Activated CD8-positive, alpha-beta T cell treated with anti-CD3 and anti-CD28 coated beads for 36 hours (primary cell): ENCODE measurements around the gene ANKRD34C. TPM values are rescaled to one million over a fixed set of nuclear protein-coding genes. Genes with fewer than 3 reads are reported as not detected.

Experiments used
- ATAC-seq: fragments of 200-7000 bp; cut with Tn5 transposase; one replicate; pipeline ENCODE4 v1.10.0; 2021; ENCODE audit warnings: mild to moderate bottlenecking, moderate library complexity
- CTCF ChIA-PET: fragments of 350-600 bp; sonication (Branson Sonifier 250); formaldehyde crosslinking; loops from one replicate; lab custom pipeline; 2021; ENCODE audit warnings: antibody characterized with exemption; lab: Charles Lee
- POLR2A ChIA-PET: fragments of 350-600 bp; sonication (Branson Sonifier 250); formaldehyde crosslinking; loops from one replicate; lab custom pipeline; 2021; ENCODE audit warnings: antibody characterized with exemption; lab: Charles Lee
- DNase-seq: peaks from one replicate; pipeline ENCODE4 v3.0.0-alpha.2; 2020
- H3K27ac Mint-ChIP-seq: one replicate; pipeline ENCODE4 v1.8.0; 2021; ENCODE audit warnings: mild to moderate bottlenecking, mixed read lengths
- H3K27me3 Mint-ChIP-seq: one replicate; pipeline ENCODE4 v1.8.0; 2021; ENCODE audit warnings: mixed read lengths
- H3K36me3 Mint-ChIP-seq: one replicate; pipeline ENCODE4 v1.8.0; 2021; ENCODE audit warnings: low read depth, mixed read lengths
- H3K4me1 Mint-ChIP-seq: one replicate; pipeline ENCODE4 v1.8.0; 2021; ENCODE audit warnings: low read depth, mixed read lengths
- H3K4me3 Mint-ChIP-seq: one replicate; pipeline ENCODE4 v1.8.0; 2021; ENCODE audit warnings: mild to moderate bottlenecking, moderate library complexity, mixed read lengths
- H3K9me3 Mint-ChIP-seq: one replicate; pipeline ENCODE4 v1.8.0; 2021; ENCODE audit warnings: mixed read lengths
- intact Hi-C: fragments of 100-400 bp; cut with micrococcal nuclease; formaldehyde crosslinking; loops from one replicate; pipeline ENCODE4 v1.10.0; 2022
- total RNA-seq, 2 experiments: library from RNA; stranded (reverse); gene quantifications; one replicate each; pipeline ENCODE4 v1.2.3, GENCODE V29; 2021
- TF ChIP-seq, protein P1 (sequence below): fragments of 200-600 bp; IDR thresholded peaks from one replicate; pipeline ENCODE4 v1.8.0; 2022; ENCODE audit warnings: antibody characterized with exemption, mild to moderate bottlenecking

ANKRD34C gene
- total RNA-seq, 2 experiments from 2014 or later = not detected

DNA sequence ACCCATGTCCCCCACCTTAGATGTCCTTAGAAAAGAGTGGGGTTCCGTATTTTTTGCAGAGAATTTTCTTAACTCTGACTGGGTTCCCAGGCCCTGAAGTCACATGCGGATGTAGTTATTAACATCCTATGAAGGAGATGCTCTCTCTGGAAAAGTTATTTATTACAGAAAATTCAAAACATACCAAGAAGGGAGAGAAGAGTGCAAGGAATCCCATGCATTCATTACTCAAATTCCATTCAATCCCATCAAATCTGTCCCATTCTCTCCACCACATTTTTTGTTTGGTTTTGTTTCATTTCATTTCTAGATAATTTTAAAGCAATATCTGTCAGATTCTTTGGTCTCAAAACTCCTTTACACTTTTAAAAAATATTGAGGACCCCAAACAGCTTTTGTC lies 34.3 kb upstream of the ANKRD34C start:
- TF ChIP-seq, protein P1, sequence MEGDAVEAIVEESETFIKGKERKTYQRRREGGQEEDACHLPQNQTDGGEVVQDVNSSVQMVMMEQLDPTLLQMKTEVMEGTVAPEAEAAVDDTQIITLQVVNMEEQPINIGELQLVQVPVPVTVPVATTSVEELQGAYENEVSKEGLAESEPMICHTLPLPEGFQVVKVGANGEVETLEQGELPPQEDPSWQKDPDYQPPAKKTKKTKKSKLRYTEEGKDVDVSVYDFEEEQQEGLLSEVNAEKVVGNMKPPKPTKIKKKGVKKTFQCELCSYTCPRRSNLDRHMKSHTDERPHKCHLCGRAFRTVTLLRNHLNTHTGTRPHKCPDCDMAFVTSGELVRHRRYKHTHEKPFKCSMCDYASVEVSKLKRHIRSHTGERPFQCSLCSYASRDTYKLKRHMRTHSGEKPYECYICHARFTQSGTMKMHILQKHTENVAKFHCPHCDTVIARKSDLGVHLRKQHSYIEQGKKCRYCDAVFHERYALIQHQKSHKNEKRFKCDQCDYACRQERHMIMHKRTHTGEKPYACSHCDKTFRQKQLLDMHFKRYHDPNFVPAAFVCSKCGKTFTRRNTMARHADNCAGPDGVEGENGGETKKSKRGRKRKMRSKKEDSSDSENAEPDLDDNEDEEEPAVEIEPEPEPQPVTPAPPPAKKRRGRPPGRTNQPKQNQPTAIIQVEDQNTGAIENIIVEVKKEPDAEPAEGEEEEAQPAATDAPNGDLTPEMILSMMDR = no peak
- H3K36me3 Mint-ChIP-seq = no peaks in the 10 kb centered on the region
- no peaks in the 10 kb centered on the region for H3K9me3 Mint-ChIP-seq
- ATAC-seq (no peak), DNase-seq (no peak)
- H3K27me3 Mint-ChIP-seq = peaks cover 8% of the 10 kb centered on the region
- no peaks in the 10 kb centered on the region for H3K4me1 Mint-ChIP-seq
- CTCF ChIA-PET = no interaction called here
- no peak overlapping the region for H3K4me3 Mint-ChIP-seq
- H3K27ac Mint-ChIP-seq = no peak overlapping the region
- intact Hi-C loops = no loop called here
- POLR2A ChIA-PET = no interaction called here

DNA sequence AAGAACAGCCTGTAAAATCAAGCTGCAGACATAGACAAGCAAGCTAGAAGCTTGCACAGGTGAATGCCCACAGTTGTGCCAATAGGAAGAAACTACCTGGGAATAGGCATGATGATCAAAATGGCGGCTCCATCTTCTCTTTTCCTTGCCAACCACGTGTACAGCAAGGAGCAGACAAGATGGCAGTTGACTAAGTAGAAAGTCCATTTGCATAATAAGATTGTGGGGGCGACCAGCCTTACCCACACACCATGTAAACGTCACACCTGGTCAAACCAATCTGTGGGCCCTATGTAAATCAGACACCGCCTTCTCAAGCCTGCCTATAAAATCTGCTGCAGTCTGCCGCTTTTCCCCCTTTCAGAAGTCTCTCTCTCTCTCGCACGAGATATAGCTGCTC lies 25.1 kb upstream of the ANKRD34C start:
- ATAC-seq = no peak

DNA sequence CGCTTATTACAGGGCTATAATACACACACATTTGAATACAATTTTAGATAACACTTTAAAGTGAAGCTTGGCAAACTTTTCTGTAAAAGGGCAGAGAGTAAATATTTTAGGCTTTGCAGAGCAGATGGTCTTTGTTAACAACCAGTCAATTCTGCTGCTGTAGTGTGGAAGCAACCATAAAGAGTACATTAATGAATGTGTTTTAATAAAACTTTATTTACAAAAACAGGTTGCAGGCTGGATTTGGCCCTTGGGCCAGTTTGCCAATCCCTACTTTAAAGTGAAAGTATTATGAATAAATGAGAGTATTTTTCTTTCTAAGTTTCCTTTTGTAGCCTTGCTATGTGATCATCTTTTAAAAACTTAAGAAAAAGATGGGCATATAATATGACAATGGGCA lies 20.7 kb upstream of the ANKRD34C start:
- ChIA-PET CTCF (no interaction called here), POLR2A (no interaction called here)
- intact Hi-C loops = no loop called here
- no peaks in the 10 kb centered on the region for H3K36me3 Mint-ChIP-seq
- H3K27ac Mint-ChIP-seq = no peak overlapping the region
- H3K4me3 Mint-ChIP-seq = no peak overlapping the region
- no peaks in the 10 kb centered on the region for H3K9me3 Mint-ChIP-seq
- peaks cover 24% of the 10 kb centered on the region for H3K27me3 Mint-ChIP-seq
- ATAC-seq = no peak
- no peak for DNase-seq
- TF ChIP-seq, protein P1 = no peak
- H3K4me1 Mint-ChIP-seq = no peaks in the 10 kb centered on the region

More for the DNA sequence above, 25.1 kb upstream of the ANKRD34C start:
- no peak for DNase-seq
- H3K36me3 Mint-ChIP-seq = no peaks in the 10 kb centered on the region
- no peaks in the 10 kb centered on the region for H3K4me1 Mint-ChIP-seq
- intact Hi-C loops = no loop called here
- no peak overlapping the region for H3K27ac Mint-ChIP-seq
- TF ChIP-seq, protein P1 = no peak
- H3K4me3 Mint-ChIP-seq = no peak overlapping the region
- H3K27me3 Mint-ChIP-seq = peaks cover 28% of the 10 kb centered on the region
- POLR2A ChIA-PET = no interaction called here
- peaks cover 2% of the 10 kb centered on the region for H3K9me3 Mint-ChIP-seq
- CTCF ChIA-PET = no interaction called here

DNA sequence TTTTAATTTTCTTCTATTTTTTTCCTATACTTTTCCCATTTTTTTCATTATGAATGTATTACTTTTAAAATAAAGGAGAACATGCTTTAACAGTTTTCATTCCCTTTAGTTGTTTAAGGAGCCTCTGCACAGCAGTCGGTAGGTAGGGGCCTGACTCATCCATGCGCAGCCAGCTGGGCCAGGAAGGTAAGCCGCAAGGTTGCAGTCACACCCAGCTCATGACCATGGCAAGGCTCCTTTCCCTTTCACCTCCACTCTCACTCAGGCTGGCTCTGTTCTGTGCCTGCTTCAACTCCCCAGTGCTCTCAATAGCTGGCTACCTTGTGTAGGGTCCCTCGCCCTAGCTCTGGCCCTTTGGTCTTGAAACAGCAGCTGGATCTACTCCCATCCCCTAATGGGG lies 17.4 kb upstream of the ANKRD34C start:
- Mint-ChIP-seq H3K4me1 (no peaks in the 10 kb centered on the region), H3K4me3 (no peak overlapping the region), H3K36me3 (no peaks in the 10 kb centered on the region), H3K27me3 (peaks cover 22% of the 10 kb centered on the region), H3K9me3 (no peaks in the 10 kb centered on the region), H3K27ac (no peak overlapping the region)
- ChIA-PET POLR2A (no interaction called here), CTCF (interaction anchor here (1.0 kb wide), 1 partner anchor 75 kb away, joined by 5 read pairs; no protein-coding TSS in a partner anchor)
- DNase-seq (no peak), ATAC-seq (no peak)
- TF ChIP-seq, protein P1 = no peak
- intact Hi-C loops = no loop called here

DNA sequence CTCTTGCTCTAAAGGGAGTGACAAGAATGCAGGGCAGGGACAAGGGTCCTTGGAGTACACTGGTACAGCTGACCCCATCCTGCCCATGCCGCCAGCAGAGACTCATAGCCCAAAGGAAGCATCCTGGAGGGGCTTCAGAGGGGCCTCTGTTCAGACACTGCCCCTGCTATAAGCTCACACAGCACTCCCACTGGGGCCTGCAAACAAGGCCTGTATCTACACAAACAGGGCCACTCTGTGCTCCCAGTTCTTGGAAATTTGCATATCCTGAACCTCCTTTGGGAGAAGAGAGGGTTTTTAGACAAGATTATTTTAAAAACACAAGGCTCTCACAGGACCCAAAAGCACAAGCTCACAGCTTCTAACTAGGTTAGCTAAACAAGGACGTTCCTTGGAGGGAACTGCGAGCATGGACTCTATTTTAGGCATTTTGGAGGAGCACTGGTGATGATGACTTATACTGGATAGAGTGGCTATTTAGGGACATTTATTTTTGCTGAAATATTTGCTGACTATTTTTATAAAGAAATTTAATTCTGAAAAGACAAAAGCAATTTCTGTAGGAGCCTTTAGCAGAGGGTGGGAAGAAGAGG lies 16.4 kb upstream of the ANKRD34C start:
- no peaks in the 10 kb centered on the region for H3K4me1 Mint-ChIP-seq
- ChIA-PET CTCF (no interaction called here), POLR2A (no interaction called here)
- ATAC-seq (no peak), DNase-seq (no peak)
- no peaks in the 10 kb centered on the region for H3K36me3 Mint-ChIP-seq
- H3K4me3 Mint-ChIP-seq = no peak overlapping the region
- no peaks in the 10 kb centered on the region for H3K9me3 Mint-ChIP-seq
- intact Hi-C loops = no loop called here
- H3K27ac Mint-ChIP-seq = no peak overlapping the region
- TF ChIP-seq, protein P1 = no peak
- peaks cover 18% of the 10 kb centered on the region for H3K27me3 Mint-ChIP-seq
